ENCODE data around the gene ZFHX2. TPM values are rescaled to one million over a fixed set of nuclear protein-coding genes. Genes with fewer than 3 reads are reported as not detected.

The ZFHX2 gene
- polyA plus RNA-seq, 1 donor from 2014 or later, result 0.72 TPM

DNA sequence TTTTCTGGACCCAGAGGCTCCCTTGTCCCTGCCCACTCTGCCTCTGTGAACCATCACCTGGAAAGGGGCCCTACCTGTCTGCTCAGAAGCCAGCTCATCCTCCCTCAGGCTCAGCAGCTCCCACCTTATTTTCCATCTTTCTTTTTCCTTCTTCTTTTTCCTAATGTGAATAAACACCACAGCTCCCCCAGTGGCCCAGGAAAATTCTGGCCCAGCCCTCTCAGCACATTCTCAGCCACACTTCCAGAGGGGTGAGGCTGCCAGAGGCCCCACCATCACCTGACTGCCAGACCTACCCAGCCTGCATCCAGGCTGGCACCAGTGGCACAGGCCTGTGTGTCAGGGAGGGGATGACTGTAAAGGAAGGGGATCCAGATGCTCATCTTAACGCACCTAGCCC is 23.0 kb downstream of the ZFHX2 start:
- no peak overlapping the region for H2AFZ ChIP-seq (ENCODE audit: low read depth, low read length)
- no peak overlapping the region for H3K4me3 ChIP-seq (ENCODE audit: low read length)
- H4K20me1 ChIP-seq (ENCODE audit: insufficient read depth), result no peaks in the 10 kb centered on the region
- no peak overlapping the region for H3K27ac ChIP-seq (ENCODE audit: low read length)
- H3F3A ChIP-seq (ENCODE audit: insufficient read depth, low read length, poor library complexity, severe bottlenecking), result no peaks in the 10 kb centered on the region
- no peaks in the 10 kb centered on the region for H3K36me3 ChIP-seq (ENCODE audit: insufficient read depth, low read length)
- no peak overlapping the region for H3K4me2 ChIP-seq (ENCODE audit: low read length)
- H3K9ac ChIP-seq (ENCODE audit: low read length), result no peak overlapping the region
- no peaks in the 10 kb centered on the region for H3K27me3 ChIP-seq (ENCODE audit: insufficient read depth, low read depth, low read length)
- H3K79me2 ChIP-seq (replicated peaks; ENCODE audit: insufficient read depth, low read length), result no peaks in the 10 kb centered on the region
- H3K9me3 ChIP-seq (ENCODE audit: low read length), result no peaks in the 10 kb centered on the region
- TF ChIP-seq RAD21 (conservative IDR thresholded peaks at IDR 0.05) (no peak), CTCF (IDR thresholded peaks at IDR 0.05; ENCODE audit: poor library complexity, severe bottlenecking) (no peak), EZH2 (IDR thresholded peaks at IDR 0.05; ENCODE audit: borderline replicate concordance, insufficient read depth, low read length, poor library complexity, severe bottlenecking) (no peak), MXI1 (conservative IDR thresholded peaks at IDR 0.05; ENCODE audit: poor library complexity, severe bottlenecking) (no peak), SMC3 (conservative IDR thresholded peaks at IDR 0.05; ENCODE audit: poor library complexity) (no peak), TAF1 (IDR thresholded peaks at IDR 0.05; ENCODE audit: low read depth) (no peak), EP300 (conservative IDR thresholded peaks at IDR 0.05; ENCODE audit: poor library complexity, severe bottlenecking) (no peak), POLR2AphosphoS5 (IDR thresholded peaks at IDR 0.05) (no peak)
- TF ChIP-seq, protein P1, sequence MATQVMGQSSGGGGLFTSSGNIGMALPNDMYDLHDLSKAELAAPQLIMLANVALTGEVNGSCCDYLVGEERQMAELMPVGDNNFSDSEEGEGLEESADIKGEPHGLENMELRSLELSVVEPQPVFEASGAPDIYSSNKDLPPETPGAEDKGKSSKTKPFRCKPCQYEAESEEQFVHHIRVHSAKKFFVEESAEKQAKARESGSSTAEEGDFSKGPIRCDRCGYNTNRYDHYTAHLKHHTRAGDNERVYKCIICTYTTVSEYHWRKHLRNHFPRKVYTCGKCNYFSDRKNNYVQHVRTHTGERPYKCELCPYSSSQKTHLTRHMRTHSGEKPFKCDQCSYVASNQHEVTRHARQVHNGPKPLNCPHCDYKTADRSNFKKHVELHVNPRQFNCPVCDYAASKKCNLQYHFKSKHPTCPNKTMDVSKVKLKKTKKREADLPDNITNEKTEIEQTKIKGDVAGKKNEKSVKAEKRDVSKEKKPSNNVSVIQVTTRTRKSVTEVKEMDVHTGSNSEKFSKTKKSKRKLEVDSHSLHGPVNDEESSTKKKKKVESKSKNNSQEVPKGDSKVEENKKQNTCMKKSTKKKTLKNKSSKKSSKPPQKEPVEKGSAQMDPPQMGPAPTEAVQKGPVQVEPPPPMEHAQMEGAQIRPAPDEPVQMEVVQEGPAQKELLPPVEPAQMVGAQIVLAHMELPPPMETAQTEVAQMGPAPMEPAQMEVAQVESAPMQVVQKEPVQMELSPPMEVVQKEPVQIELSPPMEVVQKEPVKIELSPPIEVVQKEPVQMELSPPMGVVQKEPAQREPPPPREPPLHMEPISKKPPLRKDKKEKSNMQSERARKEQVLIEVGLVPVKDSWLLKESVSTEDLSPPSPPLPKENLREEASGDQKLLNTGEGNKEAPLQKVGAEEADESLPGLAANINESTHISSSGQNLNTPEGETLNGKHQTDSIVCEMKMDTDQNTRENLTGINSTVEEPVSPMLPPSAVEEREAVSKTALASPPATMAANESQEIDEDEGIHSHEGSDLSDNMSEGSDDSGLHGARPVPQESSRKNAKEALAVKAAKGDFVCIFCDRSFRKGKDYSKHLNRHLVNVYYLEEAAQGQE (IDR thresholded peaks at IDR 0.05; ENCODE audit: borderline replicate concordance), result no peak
- H3K9me2 ChIP-seq (ENCODE audit: insufficient read depth, low read length), result no peaks in the 10 kb centered on the region

DNA sequence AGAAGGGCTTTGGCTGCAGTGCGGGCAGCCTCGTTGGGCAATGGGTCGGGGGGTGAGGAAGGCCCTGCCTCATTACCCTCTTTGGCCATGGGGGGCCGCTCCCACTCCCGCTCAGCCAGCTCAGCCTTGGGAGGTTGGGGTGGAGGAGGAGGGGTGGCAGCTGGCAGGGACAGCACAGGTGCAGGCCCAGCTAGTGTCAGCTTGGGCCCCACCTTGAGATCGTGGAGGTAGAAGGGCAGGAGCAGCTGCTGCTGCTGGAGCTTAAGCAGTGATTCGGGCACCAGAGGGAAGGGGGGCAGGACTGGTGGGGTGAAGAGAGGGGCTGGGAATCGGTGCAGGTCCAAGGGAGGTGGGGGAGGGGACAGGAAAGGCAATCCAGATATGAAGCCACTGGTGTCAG is 26.0 kb downstream of the ZFHX2 start:
- TF ChIP-seq, protein P1 (IDR thresholded peaks at IDR 0.05; ENCODE audit: borderline replicate concordance), result no peak
- no peak for TF ChIP-seq TAF1 (IDR thresholded peaks at IDR 0.05; ENCODE audit: low read depth)
- TF ChIP-seq POLR2AphosphoS5 (IDR thresholded peaks at IDR 0.05), result no peak
- TF ChIP-seq RAD21 (conservative IDR thresholded peaks at IDR 0.05), result no peak
- TF ChIP-seq EZH2 (IDR thresholded peaks at IDR 0.05; ENCODE audit: borderline replicate concordance, insufficient read depth, low read length, poor library complexity, severe bottlenecking), result no peak
- no peak for TF ChIP-seq SMC3 (conservative IDR thresholded peaks at IDR 0.05; ENCODE audit: poor library complexity)
- no peak for TF ChIP-seq EP300 (conservative IDR thresholded peaks at IDR 0.05; ENCODE audit: poor library complexity, severe bottlenecking)
- no peak for TF ChIP-seq CTCF (IDR thresholded peaks at IDR 0.05; ENCODE audit: poor library complexity, severe bottlenecking)
- TF ChIP-seq MXI1 (conservative IDR thresholded peaks at IDR 0.05; ENCODE audit: poor library complexity, severe bottlenecking), result no peak
- Histone ChIP-seq H3K4me3 (ENCODE audit: low read length) (no peak overlapping the region), H3K4me2 (ENCODE audit: low read length) (no peak overlapping the region), H3K9ac (ENCODE audit: low read length) (no peak overlapping the region), H3K79me2 (replicated peaks; ENCODE audit: insufficient read depth, low read length) (no peaks in the 10 kb centered on the region), H3K9me2 (ENCODE audit: insufficient read depth, low read length) (no peaks in the 10 kb centered on the region), H3K36me3 (ENCODE audit: insufficient read depth, low read length) (no peaks in the 10 kb centered on the region), H4K20me1 (ENCODE audit: insufficient read depth) (no peaks in the 10 kb centered on the region), H3F3A (ENCODE audit: insufficient read depth, low read length, poor library complexity, severe bottlenecking) (no peaks in the 10 kb centered on the region), H2AFZ (ENCODE audit: low read depth, low read length) (no peak overlapping the region), H3K27me3 (ENCODE audit: insufficient read depth, low read depth, low read length) (no peaks in the 10 kb centered on the region), H3K27ac (ENCODE audit: low read length) (no peak overlapping the region), H3K9me3 (ENCODE audit: low read length) (no peaks in the 10 kb centered on the region)
